Measurements from ENCODE around the gene SLC7A11. TPM values are rescaled to one million over a fixed set of nuclear protein-coding genes. Genes with fewer than 3 reads are reported as not detected.

The SLC7A11 gene
- total and polyA plus RNA-seq, 2 experiments from 2014 or later = 10.0 to 33.9 TPM

DNA sequence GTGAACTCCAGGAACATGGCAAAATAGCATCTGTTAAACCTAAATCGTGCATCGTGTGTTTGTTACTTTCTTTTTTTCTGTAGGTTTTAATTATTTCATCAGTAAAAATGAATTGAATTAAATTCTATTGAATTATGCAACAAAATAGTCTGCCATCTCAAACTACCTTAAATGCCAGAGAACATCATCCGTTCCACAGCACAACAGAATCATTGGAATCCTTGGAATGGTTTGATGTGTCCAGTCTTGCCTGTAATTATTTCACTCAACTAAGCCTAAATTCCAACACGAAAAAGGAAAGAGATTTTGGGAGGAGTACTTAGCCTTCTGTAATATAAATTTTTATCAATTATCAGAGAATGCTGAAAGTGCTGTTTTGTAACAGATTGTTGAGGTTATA, 17.1 kb upstream of the SLC7A11 start:
- Mint-ChIP-seq H3K27me3 (ENCODE audit: insufficient read depth, low read depth, poor library complexity) (no peaks in the 10 kb centered on the region), H3K4me3 (no peak overlapping the region), H3K27ac (no peak overlapping the region), H3K4me1 (peaks cover 18% of the 10 kb centered on the region), H3K36me3 (ENCODE audit: low read depth) (peaks cover 7% of the 10 kb centered on the region; the same call in 2 of the 3 replicates), H3K9me3 (peaks cover 6% of the 10 kb centered on the region; the same call in 2 of the 3 replicates)
- Histone ChIP-seq H3F3A (replicated peaks; ENCODE audit: low read depth) (no peaks in the 10 kb centered on the region), H3K79me2 (replicated peaks; ENCODE audit: insufficient read depth) (no peaks in the 10 kb centered on the region), H4K20me1 (replicated peaks; ENCODE audit: insufficient read depth) (no peaks in the 10 kb centered on the region), H3K27ac (ENCODE audit: low read depth) (no peak overlapping the region), H3K9me2 (ENCODE audit: insufficient read depth) (no peaks in the 10 kb centered on the region), H3K4me2 (no peak overlapping the region), H3K36me3 (ENCODE audit: insufficient read depth) (no peaks in the 10 kb centered on the region), H3K4me1 (ENCODE audit: insufficient read depth) (0 out of 2 replicates have a peak, but pooled peaks cover 3% of the 10 kb centered on the region), H3K4me3 (no peak overlapping the region), H2AFZ (no peak overlapping the region), H3K27me3 (ENCODE audit: insufficient read depth) (no peaks in the 10 kb centered on the region)
- TF ChIP-seq, protein P1, sequence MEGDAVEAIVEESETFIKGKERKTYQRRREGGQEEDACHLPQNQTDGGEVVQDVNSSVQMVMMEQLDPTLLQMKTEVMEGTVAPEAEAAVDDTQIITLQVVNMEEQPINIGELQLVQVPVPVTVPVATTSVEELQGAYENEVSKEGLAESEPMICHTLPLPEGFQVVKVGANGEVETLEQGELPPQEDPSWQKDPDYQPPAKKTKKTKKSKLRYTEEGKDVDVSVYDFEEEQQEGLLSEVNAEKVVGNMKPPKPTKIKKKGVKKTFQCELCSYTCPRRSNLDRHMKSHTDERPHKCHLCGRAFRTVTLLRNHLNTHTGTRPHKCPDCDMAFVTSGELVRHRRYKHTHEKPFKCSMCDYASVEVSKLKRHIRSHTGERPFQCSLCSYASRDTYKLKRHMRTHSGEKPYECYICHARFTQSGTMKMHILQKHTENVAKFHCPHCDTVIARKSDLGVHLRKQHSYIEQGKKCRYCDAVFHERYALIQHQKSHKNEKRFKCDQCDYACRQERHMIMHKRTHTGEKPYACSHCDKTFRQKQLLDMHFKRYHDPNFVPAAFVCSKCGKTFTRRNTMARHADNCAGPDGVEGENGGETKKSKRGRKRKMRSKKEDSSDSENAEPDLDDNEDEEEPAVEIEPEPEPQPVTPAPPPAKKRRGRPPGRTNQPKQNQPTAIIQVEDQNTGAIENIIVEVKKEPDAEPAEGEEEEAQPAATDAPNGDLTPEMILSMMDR (conservative IDR thresholded peaks at IDR 0.05; ENCODE audit: low read depth in 2 of 2) = no peak
- TF ChIP-seq, protein P2, sequence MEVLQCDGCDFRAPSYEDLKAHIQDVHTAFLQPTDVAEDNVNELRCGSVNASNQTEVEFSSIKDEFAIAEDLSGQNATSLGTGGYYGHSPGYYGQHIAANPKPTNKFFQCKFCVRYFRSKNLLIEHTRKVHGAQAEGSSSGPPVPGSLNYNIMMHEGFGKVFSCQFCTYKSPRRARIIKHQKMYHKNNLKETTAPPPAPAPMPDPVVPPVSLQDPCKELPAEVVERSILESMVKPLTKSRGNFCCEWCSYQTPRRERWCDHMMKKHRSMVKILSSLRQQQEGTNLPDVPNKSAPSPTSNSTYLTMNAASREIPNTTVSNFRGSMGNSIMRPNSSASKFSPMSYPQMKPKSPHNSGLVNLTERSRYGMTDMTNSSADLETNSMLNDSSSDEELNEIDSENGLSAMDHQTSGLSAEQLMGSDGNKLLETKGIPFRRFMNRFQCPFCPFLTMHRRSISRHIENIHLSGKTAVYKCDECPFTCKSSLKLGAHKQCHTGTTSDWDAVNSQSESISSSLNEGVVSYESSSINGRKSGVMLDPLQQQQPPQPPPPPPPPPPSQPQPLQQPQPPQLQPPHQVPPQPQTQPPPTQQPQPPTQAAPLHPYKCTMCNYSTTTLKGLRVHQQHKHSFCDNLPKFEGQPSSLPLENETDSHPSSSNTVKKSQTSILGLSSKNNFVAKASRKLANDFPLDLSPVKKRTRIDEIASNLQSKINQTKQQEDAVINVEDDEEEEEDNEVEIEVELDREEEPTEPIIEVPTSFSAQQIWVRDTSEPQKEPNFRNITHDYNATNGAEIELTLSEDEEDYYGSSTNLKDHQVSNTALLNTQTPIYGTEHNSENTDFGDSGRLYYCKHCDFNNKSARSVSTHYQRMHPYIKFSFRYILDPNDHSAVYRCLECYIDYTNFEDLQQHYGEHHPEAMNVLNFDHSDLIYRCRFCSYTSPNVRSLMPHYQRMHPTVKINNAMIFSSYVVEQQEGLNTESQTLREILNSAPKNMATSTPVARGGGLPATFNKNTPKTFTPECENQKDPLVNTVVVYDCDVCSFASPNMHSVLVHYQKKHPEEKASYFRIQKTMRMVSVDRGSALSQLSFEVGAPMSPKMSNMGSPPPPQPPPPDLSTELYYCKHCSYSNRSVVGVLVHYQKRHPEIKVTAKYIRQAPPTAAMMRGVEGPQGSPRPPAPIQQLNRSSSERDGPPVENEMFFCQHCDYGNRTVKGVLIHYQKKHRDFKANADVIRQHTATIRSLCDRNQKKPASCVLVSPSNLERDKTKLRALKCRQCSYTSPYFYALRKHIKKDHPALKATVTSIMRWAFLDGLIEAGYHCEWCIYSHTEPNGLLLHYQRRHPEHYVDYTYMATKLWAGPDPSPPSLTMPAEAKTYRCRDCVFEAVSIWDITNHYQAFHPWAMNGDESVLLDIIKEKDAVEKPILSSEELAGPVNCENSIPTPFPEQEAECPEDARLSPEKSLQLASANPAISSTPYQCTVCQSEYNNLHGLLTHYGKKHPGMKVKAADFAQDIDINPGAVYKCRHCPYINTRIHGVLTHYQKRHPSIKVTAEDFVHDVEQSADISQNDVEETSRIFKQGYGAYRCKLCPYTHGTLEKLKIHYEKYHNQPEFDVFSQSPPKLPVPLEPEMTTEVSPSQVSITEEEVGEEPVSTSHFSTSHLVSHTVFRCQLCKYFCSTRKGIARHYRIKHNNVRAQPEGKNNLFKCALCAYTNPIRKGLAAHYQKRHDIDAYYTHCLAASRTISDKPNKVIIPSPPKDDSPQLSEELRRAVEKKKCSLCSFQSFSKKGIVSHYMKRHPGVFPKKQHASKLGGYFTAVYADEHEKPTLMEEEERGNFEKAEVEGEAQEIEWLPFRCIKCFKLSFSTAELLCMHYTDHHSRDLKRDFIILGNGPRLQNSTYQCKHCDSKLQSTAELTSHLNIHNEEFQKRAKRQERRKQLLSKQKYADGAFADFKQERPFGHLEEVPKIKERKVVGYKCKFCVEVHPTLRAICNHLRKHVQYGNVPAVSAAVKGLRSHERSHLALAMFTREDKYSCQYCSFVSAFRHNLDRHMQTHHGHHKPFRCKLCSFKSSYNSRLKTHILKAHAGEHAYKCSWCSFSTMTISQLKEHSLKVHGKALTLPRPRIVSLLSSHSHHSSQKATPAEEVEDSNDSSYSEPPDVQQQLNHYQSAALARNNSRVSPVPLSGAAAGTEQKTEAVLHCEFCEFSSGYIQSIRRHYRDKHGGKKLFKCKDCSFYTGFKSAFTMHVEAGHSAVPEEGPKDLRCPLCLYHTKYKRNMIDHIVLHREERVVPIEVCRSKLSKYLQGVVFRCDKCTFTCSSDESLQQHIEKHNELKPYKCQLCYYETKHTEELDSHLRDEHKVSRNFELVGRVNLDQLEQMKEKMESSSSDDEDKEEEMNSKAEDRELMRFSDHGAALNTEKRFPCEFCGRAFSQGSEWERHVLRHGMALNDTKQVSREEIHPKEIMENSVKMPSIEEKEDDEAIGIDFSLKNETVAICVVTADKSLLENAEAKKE (CRISPR knock-in tag; IDR thresholded peaks at IDR 0.05) = no peak
- TF ChIP-seq ZNF331 (CRISPR knock-in tag; IDR thresholded peaks at IDR 0.05; ENCODE audit: low read depth) = no peak
- no peak for TF ChIP-seq REST (IDR thresholded peaks at IDR 0.05; ENCODE audit: unreplicated experiment)
- TF ChIP-seq JUNB (IDR thresholded peaks at IDR 0.05; ENCODE audit: unreplicated experiment) = no peak
- no peak for TF ChIP-seq CREB1 (CRISPR knock-in tag; IDR thresholded peaks at IDR 0.05; ENCODE audit: low read depth)
- no peak for TF ChIP-seq NANOG (IDR thresholded peaks at IDR 0.05; ENCODE audit: borderline replicate concordance)
- no peak for TF ChIP-seq ZNF114 (CRISPR knock-in tag; IDR thresholded peaks at IDR 0.05)
- TF ChIP-seq, protein P3, sequence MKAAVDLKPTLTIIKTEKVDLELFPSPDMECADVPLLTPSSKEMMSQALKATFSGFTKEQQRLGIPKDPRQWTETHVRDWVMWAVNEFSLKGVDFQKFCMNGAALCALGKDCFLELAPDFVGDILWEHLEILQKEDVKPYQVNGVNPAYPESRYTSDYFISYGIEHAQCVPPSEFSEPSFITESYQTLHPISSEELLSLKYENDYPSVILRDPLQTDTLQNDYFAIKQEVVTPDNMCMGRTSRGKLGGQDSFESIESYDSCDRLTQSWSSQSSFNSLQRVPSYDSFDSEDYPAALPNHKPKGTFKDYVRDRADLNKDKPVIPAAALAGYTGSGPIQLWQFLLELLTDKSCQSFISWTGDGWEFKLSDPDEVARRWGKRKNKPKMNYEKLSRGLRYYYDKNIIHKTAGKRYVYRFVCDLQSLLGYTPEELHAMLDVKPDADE (IDR thresholded peaks at IDR 0.05) = no peak
- TF ChIP-seq EZH2phosphoT487 (IDR thresholded peaks at IDR 0.05; ENCODE audit: unreplicated experiment) = no peak
- TF ChIP-seq EZH2 (IDR thresholded peaks at IDR 0.05; ENCODE audit: low read depth, unreplicated experiment) = no peak
- no peak for TF ChIP-seq STAT1 (IDR thresholded peaks at IDR 0.05; ENCODE audit: unreplicated experiment)
- TF ChIP-seq POLR2AphosphoS5 (IDR thresholded peaks at IDR 0.05; ENCODE audit: low read depth) = no peak
- DNase-seq (ENCODE audit: low spot score) (no peak), ATAC-seq (no peak)

Measured in GM23338 (cell line).